Measurements from ENCODE around the gene GET4. TPM values are rescaled to one million over a fixed set of nuclear protein-coding genes. Genes with fewer than 3 reads are reported as not detected.

GET4 gene
- total RNA-seq, 1 experiment from 2014 or later = 36.1 TPM

- peaks cover 62% of the 10 kb centered on the region for H3K36me3 ChIP-seq
- no peaks in the 10 kb centered on the region for H3K9me3 ChIP-seq (replicated peaks)
- H3K27me3 ChIP-seq (replicated peaks) = no peaks in the 10 kb centered on the region
- H3K4me1 ChIP-seq (replicated peaks) = no peaks in the 10 kb centered on the region
- no peak overlapping the region for H3K27ac ChIP-seq
- DNase-seq (ENCODE audit: low read depth in 1 of 2, low spot score in 2 of 2) = no peak
- H3K4me3 ChIP-seq = no peak overlapping the region
These were observed 14.5 kb downstream of the GET4 start for GRCh38 chr7:890868-891267.

- no peak for DNase-seq (ENCODE audit: low read depth in 1 of 2, low spot score in 2 of 2)
- no peak overlapping the region for H3K4me3 ChIP-seq
- H3K27ac ChIP-seq = no peak overlapping the region
- no peaks in the 10 kb centered on the region for H3K27me3 ChIP-seq (replicated peaks)
- H3K36me3 ChIP-seq = peaks cover 66% of the 10 kb centered on the region
- H3K4me1 ChIP-seq (replicated peaks) = no peaks in the 10 kb centered on the region
- H3K9me3 ChIP-seq (replicated peaks) = no peaks in the 10 kb centered on the region
These were observed 14.9 kb downstream of the GET4 start for GRCh38 chr7:891291-891690.

- Histone ChIP-seq H3K9me3 (replicated peaks) (no peaks in the 10 kb centered on the region), H3K36me3 (peaks cover 64% of the 10 kb centered on the region), H3K27me3 (replicated peaks) (no peaks in the 10 kb centered on the region), H3K4me1 (replicated peaks) (no peaks in the 10 kb centered on the region), H3K27ac (no peak overlapping the region), H3K4me3 (no peak overlapping the region)
- no peak for DNase-seq (ENCODE audit: low read depth in 1 of 2, low spot score in 2 of 2)
These were observed 15.5 kb downstream of the GET4 start for GRCh38 chr7:891805-892204.

GRCh38 chr7:892648-893593 is 16.6 kb downstream of the GET4 start:
- H3K4me1 ChIP-seq (replicated peaks) = no peaks in the 10 kb centered on the region
- H3K27ac ChIP-seq = no peak overlapping the region
- H3K4me3 ChIP-seq = no peak overlapping the region
- H3K27me3 ChIP-seq (replicated peaks) = no peaks in the 10 kb centered on the region
- H3K36me3 ChIP-seq = peaks cover 58% of the 10 kb centered on the region
- no peak for DNase-seq (ENCODE audit: low read depth in 1 of 2, low spot score in 2 of 2)
- H3K9me3 ChIP-seq (replicated peaks) = no peaks in the 10 kb centered on the region

GRCh38 chr7:893686-894085 is 17.3 kb downstream of the GET4 start:
- H3K36me3 ChIP-seq = peaks cover 55% of the 10 kb centered on the region
- no peaks in the 10 kb centered on the region for H3K4me1 ChIP-seq (replicated peaks)
- no peak for DNase-seq (ENCODE audit: low read depth in 1 of 2, low spot score in 2 of 2)
- H3K27me3 ChIP-seq (replicated peaks) = no peaks in the 10 kb centered on the region
- no peaks in the 10 kb centered on the region for H3K9me3 ChIP-seq (replicated peaks)
- no peak overlapping the region for H3K27ac ChIP-seq
- no peak overlapping the region for H3K4me3 ChIP-seq

GRCh38 chr7:894164-894867 is 18.0 kb downstream of the GET4 start:
- no peak for DNase-seq (ENCODE audit: low read depth in 1 of 2, low spot score in 2 of 2)
- no peaks in the 10 kb centered on the region for H3K9me3 ChIP-seq (replicated peaks)
- H3K4me3 ChIP-seq = no peak overlapping the region
- no peaks in the 10 kb centered on the region for H3K27me3 ChIP-seq (replicated peaks)
- peaks cover 50% of the 10 kb centered on the region for H3K36me3 ChIP-seq
- H3K27ac ChIP-seq = no peak overlapping the region
- H3K4me1 ChIP-seq (replicated peaks) = no peaks in the 10 kb centered on the region

- H3K36me3 ChIP-seq = peaks cover 50% of the 10 kb centered on the region
- DNase-seq (ENCODE audit: low read depth in 1 of 2, low spot score in 2 of 2) = no peak
- no peaks in the 10 kb centered on the region for H3K9me3 ChIP-seq (replicated peaks)
- H3K4me3 ChIP-seq = no peak overlapping the region
- H3K27me3 ChIP-seq (replicated peaks) = no peaks in the 10 kb centered on the region
- H3K4me1 ChIP-seq (replicated peaks) = no peaks in the 10 kb centered on the region
- H3K27ac ChIP-seq = no peak overlapping the region
These were observed 18.6 kb downstream of the GET4 start for GRCh38 chr7:894927-895450.

- H3K4me3 ChIP-seq = no peak overlapping the region
- H3K36me3 ChIP-seq = peaks cover 50% of the 10 kb centered on the region
- no peaks in the 10 kb centered on the region for H3K27me3 ChIP-seq (replicated peaks)
- H3K9me3 ChIP-seq (replicated peaks) = no peaks in the 10 kb centered on the region
- no peak overlapping the region for H3K27ac ChIP-seq
- no peaks in the 10 kb centered on the region for H3K4me1 ChIP-seq (replicated peaks)
- no peak for DNase-seq (ENCODE audit: low read depth in 1 of 2, low spot score in 2 of 2)
These were observed 19.2 kb downstream of the GET4 start for GRCh38 chr7:895451-896052.

GRCh38 chr7:896346-897075 is 20.2 kb downstream of the GET4 start:
- DNase-seq (ENCODE audit: low read depth in 1 of 2, low spot score in 2 of 2) = no peak
- peaks cover 43% of the 10 kb centered on the region for H3K36me3 ChIP-seq
- peaks cover 4% of the 10 kb centered on the region for H3K4me1 ChIP-seq (replicated peaks)
- no peaks in the 10 kb centered on the region for H3K9me3 ChIP-seq (replicated peaks)
- no peaks in the 10 kb centered on the region for H3K27me3 ChIP-seq (replicated peaks)
- no peak overlapping the region for H3K27ac ChIP-seq
- H3K4me3 ChIP-seq = no peak overlapping the region

GRCh38 chr7:897086-897485 is 20.7 kb downstream of the GET4 start:
- Histone ChIP-seq H3K27ac (no peak overlapping the region), H3K9me3 (replicated peaks) (no peaks in the 10 kb centered on the region), H3K27me3 (replicated peaks) (no peaks in the 10 kb centered on the region), H3K36me3 (peaks cover 38% of the 10 kb centered on the region), H3K4me1 (replicated peaks) (peaks cover 8% of the 10 kb centered on the region), H3K4me3 (no peak overlapping the region)
- DNase-seq (ENCODE audit: low read depth in 1 of 2, low spot score in 2 of 2) = no peak

GRCh38 chr7:897771-898376 is 21.5 kb downstream of the GET4 start:
- H3K27ac ChIP-seq = no peak overlapping the region
- H3K4me3 ChIP-seq = no peak overlapping the region
- H3K9me3 ChIP-seq (replicated peaks) = no peaks in the 10 kb centered on the region
- peaks cover 8% of the 10 kb centered on the region for H3K4me1 ChIP-seq (replicated peaks)
- H3K27me3 ChIP-seq (replicated peaks) = no peaks in the 10 kb centered on the region
- DNase-seq (ENCODE audit: low read depth in 1 of 2, low spot score in 2 of 2) = no peak
- peaks cover 31% of the 10 kb centered on the region for H3K36me3 ChIP-seq

GRCh38 chr7:898460-898854 is 22.1 kb downstream of the GET4 start:
- peaks cover 31% of the 10 kb centered on the region for H3K36me3 ChIP-seq
- H3K27me3 ChIP-seq (replicated peaks) = no peaks in the 10 kb centered on the region
- H3K4me1 ChIP-seq (replicated peaks) = peaks cover 8% of the 10 kb centered on the region
- no peak overlapping the region for H3K27ac ChIP-seq
- no peak overlapping the region for H3K4me3 ChIP-seq
- DNase-seq (ENCODE audit: low read depth in 1 of 2, low spot score in 2 of 2) = no peak
- no peaks in the 10 kb centered on the region for H3K9me3 ChIP-seq (replicated peaks)

Measured in SJSA1 (cell line).